B cell (primary cell): Measurements from ENCODE around the gene NDUFA9. TPM values are rescaled to one million over a fixed set of nuclear protein-coding genes. Genes with fewer than 3 reads are reported as not detected.

ENCODE experiments used
- ATAC-seq: fragments of 200-7000 bp; cut with Tn5 transposase; one replicate; pipeline ENCODE4 v1.10.0; 2021; ENCODE audit warnings: low read depth, mild to moderate bottlenecking, moderate number of reproducible peaks, moderate library complexity
- CTCF ChIA-PET: fragments of 350-600 bp; sonication (Branson Sonifier 250); formaldehyde crosslinking; loops from one replicate; lab custom pipeline; 2021; ENCODE audit warnings: antibody characterized with exemption, inconsistent platforms; lab: Charles Lee
- POLR2A ChIA-PET: fragments of 350-600 bp; sonication (Branson Sonifier 250); formaldehyde crosslinking; loops from one replicate; lab custom pipeline; 2021; ENCODE audit warnings: antibody characterized with exemption; lab: Charles Lee
- DNase-seq: peaks from one replicate; pipeline ENCODE4 v3.0.0; 2013
- H2AFZ ChIP-seq: 2 replicates; pipeline ENCODE4 v1.6.1; 2012; ENCODE audit warnings: mild to moderate bottlenecking, low read depth, low read length; ENCODE audit not compliant: insufficient read depth, poor library complexity, severe bottlenecking
- H3K27ac ChIP-seq, 2 donors: 1 replicate in 1 of 2; 2 replicates in 1 of 2; pipeline ENCODE4 v1.5.1; 2012 to 2013; ENCODE audit warnings: low read length in 2 of 2, mild to moderate bottlenecking in 2 of 2, moderate library complexity in 1 of 2
- H3K27me3 ChIP-seq, 4 experiments: fragments of 200-600 bp in 1 of 4; sonication (generic) in 1 of 4; replicated peaks in 1 of 4; 1 replicate in 2 of 4; 2 replicates in 2 of 4; pipeline versions ENCODE4 v1.6.1 to v1.7.0; 2013 to 2016; ENCODE audit warnings: low read length in 3 of 4, mild to moderate bottlenecking in 2 of 4, mixed read lengths in 1 of 4, moderate library complexity in 1 of 4; ENCODE audit not compliant: insufficient read depth in 4 of 4, control insufficient read depth in 3 of 4; ENCODE audit errors: control extremely low read depth in 1 of 4
- H3K36me3 ChIP-seq, 2 experiments: replicated peaks in 1 of 2; 1 replicate in 1 of 2; 2 replicates in 1 of 2; pipeline versions ENCODE4 v1.6.1 to v1.7.1; 2013; ENCODE audit warnings: low read length in 1 of 2; ENCODE audit not compliant: insufficient read depth in 2 of 2, control insufficient read depth in 1 of 2; ENCODE audit errors: control extremely low read depth in 1 of 2, extremely low read depth in 1 of 2
- H3K4me1 ChIP-seq, 2 donors: fragments of 200-600 bp in 1 of 2; sonication (generic) in 1 of 2; 1 replicate in 1 of 2; 2 replicates in 1 of 2; pipeline versions ENCODE4 v1.5.1 to v1.6.1; 2013 to 2017; ENCODE audit warnings: low read length in 2 of 2; ENCODE audit not compliant: control insufficient read depth in 2 of 2, insufficient read depth in 2 of 2
- H3K4me2 ChIP-seq: replicated peaks from 2 replicates; pipeline ENCODE3; 2012; ENCODE audit warnings: mild to moderate bottlenecking, low read depth, low read length; ENCODE audit not compliant: poor library complexity, severe bottlenecking
- H3K4me3 ChIP-seq, 5 experiments: fragments of 200-600 bp in 1 of 5; sonication (generic) in 1 of 5; 1 replicate in 3 of 5; 2 replicates in 2 of 5; pipeline versions ENCODE4 v1.5.1 to v1.7.0; 2011 to 2016; ENCODE audit warnings: low read length in 4 of 5, mild to moderate bottlenecking in 4 of 5, low read depth in 2 of 5, control low read depth in 1 of 5, moderate library complexity in 1 of 5; ENCODE audit not compliant: insufficient read depth in 1 of 5; ENCODE audit errors: control extremely low read depth in 1 of 5, extremely low read depth in 1 of 5
- H3K79me2 ChIP-seq: fragments of 200-600 bp; sonication (generic); one replicate; pipeline ENCODE4 v1.6.0; 2016; ENCODE audit warnings: low read length; ENCODE audit not compliant: control insufficient read depth, insufficient read depth
- H3K9ac ChIP-seq: fragments of 200-600 bp; sonication (generic); 2 replicates; pipeline ENCODE4 v1.6.1; 2017; ENCODE audit warnings: mild to moderate bottlenecking, low read length, moderate library complexity
- H3K9me3 ChIP-seq, 3 donors: one replicate each; pipeline versions ENCODE4 v1.6.1 to v1.7.1; 2013; ENCODE audit warnings: low read length in 2 of 3; ENCODE audit not compliant: control insufficient read depth in 2 of 3, insufficient read depth in 1 of 3; ENCODE audit errors: control extremely low read depth in 1 of 3
- H4K20me1 ChIP-seq: 2 replicates; pipeline ENCODE4 v1.6.0; 2012; ENCODE audit warnings: mild to moderate bottlenecking, low read length; ENCODE audit not compliant: insufficient read depth, control insufficient read depth, poor library complexity, severe bottlenecking
- H3K27ac Mint-ChIP-seq: one replicate; pipeline ENCODE4 v1.8.0; 2021; ENCODE audit warnings: mixed read lengths
- H3K27me3 Mint-ChIP-seq: one replicate; pipeline ENCODE4 v1.8.0; 2021; ENCODE audit warnings: mixed read lengths
- H3K4me1 Mint-ChIP-seq: one replicate; pipeline ENCODE4 v1.8.0; 2021; ENCODE audit warnings: mixed read lengths
- H3K4me3 Mint-ChIP-seq: one replicate; pipeline ENCODE4 v1.8.0; 2021; ENCODE audit warnings: mixed read lengths
- H3K9me3 Mint-ChIP-seq: one replicate; pipeline ENCODE4 v1.8.0; 2022; ENCODE audit warnings: mixed read lengths; ENCODE audit not compliant: insufficient read depth
- EZH2 ChIP-seq: IDR thresholded peaks from 2 replicates; pipeline ENCODE4 v1.6.1; 2012; ENCODE audit warnings: borderline replicate concordance, low read depth, mild to moderate bottlenecking, moderate library complexity, low read length; ENCODE audit not compliant: insufficient read depth, poor library complexity, severe bottlenecking
- WGBS: methylation state at CpG from one replicate; pipeline ENCODE4 v1.1.5; 2013; ENCODE audit warnings: missing lambda C conversion rate; ENCODE audit not compliant: insufficient coverage; 5-methylcytosine and 5-hydroxymethylcytosine counted together
- intact Hi-C: fragments of 100-400 bp; cut with micrococcal nuclease; formaldehyde crosslinking; loops from one replicate; pipeline ENCODE4 v1.10.0; 2022
- polyA plus RNA-seq: library from polyadenylated mRNA; depleted of rRNA; stranded (reverse); fragments of >200 nt; gene quantifications from 2 replicates; pipeline ENCODE4 v1.2.3, GENCODE V29; 2012
- total RNA-seq, 2 donors: library from RNA; stranded (reverse); fragments of 120-200 nt in 1 of 2; gene quantifications; 1 replicate in 1 of 2; 2 replicates in 1 of 2; pipeline versions ENCODE4 v1.2.3 to v1.2.4, GENCODE V29; 2013 to 2022
- TF ChIP-seq, protein P1 (sequence below): fragments of 200-600 bp; IDR thresholded peaks from one replicate; pipeline ENCODE4 v1.8.0; 2022; ENCODE audit warnings: antibody characterized with exemption, mild to moderate bottlenecking

Gene NDUFA9
- total and polyA plus RNA-seq, 2 donors (not counting 1 experiment from before 2014, with no cell fraction given) = 30.1 to 73.3 TPM

DNA sequence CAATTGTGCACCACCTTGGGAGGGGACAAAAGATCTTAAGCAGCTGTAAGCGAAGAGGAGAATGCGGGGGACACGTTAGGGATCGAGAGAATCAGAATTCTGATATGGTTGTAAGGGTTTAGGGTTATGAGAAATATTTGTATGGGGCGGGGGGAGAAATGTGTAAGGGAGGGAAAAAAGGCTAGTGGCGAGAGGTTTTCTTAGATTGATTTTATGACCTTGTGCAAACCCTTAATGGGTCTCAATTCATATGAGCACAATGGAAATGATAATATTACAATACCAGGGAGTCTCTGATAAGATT, 396 bp downstream of the NDUFA9 start:
- no peak for DNase-seq
- Histone ChIP-seq H3K27ac (peak overlapping the region; percentile 62 to 83), H2AFZ (peak overlapping the region; percentile 91), H3K4me1 (peaks cover 20 to 21% of the 10 kb centered on the region in 2 donors), H3K79me2 (peaks cover 41% of the 10 kb centered on the region), H3K9me3 (no peaks in the 10 kb centered on the region), H3K36me3 (peaks cover 5 to 6% of the 10 kb centered on the region in 2 experiments), H3K4me2 (peak overlapping the region; percentile 85), H3K27me3 (no peaks in the 10 kb centered on the region), H4K20me1 (peaks cover 14% of the 10 kb centered on the region), H3K4me3 (peak overlapping the region; percentile 83 to 97 (median 90)), H3K9ac (peak overlapping the region; percentile 90)
- Mint-ChIP-seq H3K9me3 (no peaks in the 10 kb centered on the region), H3K4me3 (peak overlapping the region; percentile 91), H3K4me1 (peaks cover 48% of the 10 kb centered on the region), H3K27ac (peak overlapping the region; percentile 86), H3K27me3 (no peaks in the 10 kb centered on the region)
- TF ChIP-seq, protein P1, sequence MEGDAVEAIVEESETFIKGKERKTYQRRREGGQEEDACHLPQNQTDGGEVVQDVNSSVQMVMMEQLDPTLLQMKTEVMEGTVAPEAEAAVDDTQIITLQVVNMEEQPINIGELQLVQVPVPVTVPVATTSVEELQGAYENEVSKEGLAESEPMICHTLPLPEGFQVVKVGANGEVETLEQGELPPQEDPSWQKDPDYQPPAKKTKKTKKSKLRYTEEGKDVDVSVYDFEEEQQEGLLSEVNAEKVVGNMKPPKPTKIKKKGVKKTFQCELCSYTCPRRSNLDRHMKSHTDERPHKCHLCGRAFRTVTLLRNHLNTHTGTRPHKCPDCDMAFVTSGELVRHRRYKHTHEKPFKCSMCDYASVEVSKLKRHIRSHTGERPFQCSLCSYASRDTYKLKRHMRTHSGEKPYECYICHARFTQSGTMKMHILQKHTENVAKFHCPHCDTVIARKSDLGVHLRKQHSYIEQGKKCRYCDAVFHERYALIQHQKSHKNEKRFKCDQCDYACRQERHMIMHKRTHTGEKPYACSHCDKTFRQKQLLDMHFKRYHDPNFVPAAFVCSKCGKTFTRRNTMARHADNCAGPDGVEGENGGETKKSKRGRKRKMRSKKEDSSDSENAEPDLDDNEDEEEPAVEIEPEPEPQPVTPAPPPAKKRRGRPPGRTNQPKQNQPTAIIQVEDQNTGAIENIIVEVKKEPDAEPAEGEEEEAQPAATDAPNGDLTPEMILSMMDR = no peak
- TF ChIP-seq EZH2 = no peak
- ATAC-seq = no peak
- ChIA-PET POLR2A (interaction anchor here (0.7 kb wide), 1 partner anchor 169 kb away, joined by 9 read pairs; no protein-coding TSS in a partner anchor), CTCF (interaction anchor here (0.9 to 2.2 kb wide), 4 partner anchors 21 to 122 kb away, joined by 3 to 12 read pairs (median 4); no protein-coding TSS in a partner anchor)
- 2% methylated on average over 5 of the region's 6 CpGs for WGBS
- intact Hi-C loops = loop anchor here (1.0 to 5.0 kb wide), 3 partner anchors 45 to 178 kb away; no protein-coding TSS in a partner anchor

DNA sequence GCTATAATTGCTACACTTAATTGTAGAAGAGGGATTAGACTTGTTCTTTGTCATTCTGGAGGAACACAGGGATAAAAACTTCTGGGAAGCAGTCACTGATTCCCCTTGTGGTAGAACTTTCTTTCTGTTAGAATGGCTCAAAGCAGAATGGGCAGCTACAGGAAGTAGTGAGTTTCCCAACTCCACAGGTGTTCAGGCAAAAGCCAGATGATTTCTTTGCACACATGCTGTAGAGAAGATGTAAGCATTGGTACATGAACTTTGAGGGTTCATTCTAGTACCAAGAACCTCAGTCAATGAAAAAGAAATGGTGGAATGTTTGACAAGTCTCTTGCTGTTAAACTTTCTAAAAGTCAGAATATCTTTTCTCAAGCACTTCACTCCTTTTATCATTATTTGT, 4.3 kb downstream of the NDUFA9 start:
- no peaks in the 10 kb centered on the region for H3K27me3 ChIP-seq
- H3K4me2 ChIP-seq = no peak overlapping the region
- no peak overlapping the region for H2AFZ ChIP-seq
- peaks cover 39% of the 10 kb centered on the region for H3K79me2 ChIP-seq
- Mint-ChIP-seq H3K27ac (no peak overlapping the region), H3K27me3 (no peaks in the 10 kb centered on the region), H3K4me3 (no peak overlapping the region), H3K4me1 (peaks cover 39% of the 10 kb centered on the region), H3K9me3 (no peaks in the 10 kb centered on the region)
- peaks cover 12 to 14% of the 10 kb centered on the region in 2 donors for H3K4me1 ChIP-seq
- peaks cover 20% of the 10 kb centered on the region for H4K20me1 ChIP-seq
- H3K27ac ChIP-seq = no peak overlapping the region
- intact Hi-C loops = no loop called here
- no peaks in the 10 kb centered on the region for H3K9me3 ChIP-seq
- TF ChIP-seq EZH2 = no peak
- TF ChIP-seq, protein P1 = no peak
- ChIA-PET CTCF (no interaction called here), POLR2A (no interaction called here)
- H3K36me3 ChIP-seq = peaks cover 15 to 42% of the 10 kb centered on the region in 2 experiments
- DNase-seq (no peak), ATAC-seq (no peak)
- H3K9ac ChIP-seq = no peak overlapping the region
- no peak overlapping the region for H3K4me3 ChIP-seq
